ENCODE measurements around the gene DDX25.

Gene DDX25

DNA sequence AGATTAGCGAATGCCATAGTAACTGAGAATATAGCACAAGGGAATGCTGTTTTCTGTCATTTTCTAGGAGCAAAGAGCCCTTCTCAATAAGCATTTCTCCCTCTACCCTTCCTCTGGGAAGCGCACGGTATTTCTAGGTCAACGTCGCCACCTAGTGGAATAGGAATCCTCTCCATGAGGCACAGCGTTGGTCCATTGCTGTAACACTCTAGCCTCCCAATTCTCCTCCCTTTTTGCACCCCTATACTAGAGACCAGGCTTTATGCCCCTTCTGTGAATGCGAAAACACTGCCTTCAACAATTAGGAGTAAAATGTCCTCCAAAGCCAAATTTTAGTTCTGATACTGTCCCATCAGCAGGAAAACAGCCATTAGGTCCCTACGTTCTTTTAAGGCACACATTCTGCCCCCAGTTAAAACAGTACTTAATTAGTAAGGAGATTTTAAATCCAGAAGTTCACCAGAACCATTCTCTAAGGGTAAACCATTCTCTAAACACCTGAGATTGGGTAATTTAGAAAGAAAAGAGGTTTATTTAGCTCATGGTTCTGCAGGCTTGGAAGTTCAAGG is 29.7 kb upstream of the DDX25 start:
- TF ChIP-seq, protein P1, sequence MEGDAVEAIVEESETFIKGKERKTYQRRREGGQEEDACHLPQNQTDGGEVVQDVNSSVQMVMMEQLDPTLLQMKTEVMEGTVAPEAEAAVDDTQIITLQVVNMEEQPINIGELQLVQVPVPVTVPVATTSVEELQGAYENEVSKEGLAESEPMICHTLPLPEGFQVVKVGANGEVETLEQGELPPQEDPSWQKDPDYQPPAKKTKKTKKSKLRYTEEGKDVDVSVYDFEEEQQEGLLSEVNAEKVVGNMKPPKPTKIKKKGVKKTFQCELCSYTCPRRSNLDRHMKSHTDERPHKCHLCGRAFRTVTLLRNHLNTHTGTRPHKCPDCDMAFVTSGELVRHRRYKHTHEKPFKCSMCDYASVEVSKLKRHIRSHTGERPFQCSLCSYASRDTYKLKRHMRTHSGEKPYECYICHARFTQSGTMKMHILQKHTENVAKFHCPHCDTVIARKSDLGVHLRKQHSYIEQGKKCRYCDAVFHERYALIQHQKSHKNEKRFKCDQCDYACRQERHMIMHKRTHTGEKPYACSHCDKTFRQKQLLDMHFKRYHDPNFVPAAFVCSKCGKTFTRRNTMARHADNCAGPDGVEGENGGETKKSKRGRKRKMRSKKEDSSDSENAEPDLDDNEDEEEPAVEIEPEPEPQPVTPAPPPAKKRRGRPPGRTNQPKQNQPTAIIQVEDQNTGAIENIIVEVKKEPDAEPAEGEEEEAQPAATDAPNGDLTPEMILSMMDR (conservative IDR thresholded peaks at IDR 0.05), result peak; percentile 92
- no peak for TF ChIP-seq ZFX (IDR thresholded peaks at IDR 0.05)
- H3K27ac ChIP-seq, result peak overlapping the region; percentile 66

DNA sequence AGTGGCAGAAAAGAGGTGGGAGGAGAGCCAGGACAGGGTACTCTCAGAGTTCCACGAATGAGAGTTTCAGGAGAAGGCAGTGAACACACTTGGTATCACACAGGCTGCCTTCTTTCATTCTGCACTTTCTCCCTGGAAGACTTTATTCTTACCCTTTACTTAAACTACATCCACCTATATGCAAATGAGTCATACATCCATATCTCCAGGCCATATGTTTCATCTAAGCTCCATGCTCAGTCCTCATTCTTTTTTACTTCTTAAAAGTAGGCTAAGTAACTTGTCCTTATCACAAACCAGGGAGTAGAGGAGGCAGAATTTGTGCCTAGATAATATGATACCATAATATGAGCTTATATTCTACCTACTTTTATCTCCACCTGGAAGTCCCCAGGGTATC is 23.0 kb upstream of the DDX25 start:
- TF ChIP-seq, protein P1 (conservative IDR thresholded peaks at IDR 0.05), result no peak
- H3K27ac ChIP-seq, result no peak overlapping the region

DNA sequence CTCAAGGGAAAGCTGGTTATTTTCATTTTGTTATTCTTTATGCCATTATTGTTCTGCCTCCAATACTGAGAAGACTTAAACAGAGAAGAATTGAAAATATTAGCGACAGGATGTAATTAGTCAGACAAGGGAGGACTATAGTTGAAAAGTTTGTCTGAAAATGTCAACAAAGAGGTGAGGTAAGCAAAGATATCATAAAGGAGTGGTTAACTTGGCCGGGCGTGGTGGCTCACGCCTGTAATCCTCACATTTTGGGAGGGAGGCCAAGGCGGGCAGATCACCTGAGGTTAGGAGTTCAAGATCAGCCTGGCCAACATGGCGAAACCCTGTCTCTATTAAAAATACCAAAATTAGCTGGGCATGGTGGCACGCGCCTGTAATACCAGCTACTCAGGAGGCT is 20.9 kb upstream of the DDX25 start:
- TF ChIP-seq, protein P1 (conservative IDR thresholded peaks at IDR 0.05), result no peak
- no peak for TF ChIP-seq ZFX (IDR thresholded peaks at IDR 0.05)
- no peak overlapping the region for H3K27ac ChIP-seq

DNA sequence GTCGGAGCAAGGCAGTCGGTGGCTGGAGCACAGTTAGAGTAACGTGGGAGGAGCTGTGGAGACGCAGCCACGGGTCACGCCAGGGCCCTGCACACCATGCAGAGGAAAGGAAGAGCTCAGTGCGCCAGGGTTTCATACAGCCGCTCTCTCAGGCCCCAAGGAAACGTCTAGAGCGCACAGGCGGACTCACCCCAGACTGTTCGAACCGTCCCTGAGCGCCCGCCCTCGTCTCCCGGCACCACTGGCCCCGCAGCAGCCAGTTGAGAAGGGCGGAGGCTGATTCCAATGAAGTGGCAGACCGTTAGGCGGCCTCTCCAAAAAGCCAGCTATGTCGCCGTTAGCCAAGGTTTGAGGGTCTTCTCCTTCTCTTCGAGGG is 17.3 kb upstream of the DDX25 start:
- H3K27ac ChIP-seq, result peak overlapping the region; percentile 88
- no peak for TF ChIP-seq ZFX (IDR thresholded peaks at IDR 0.05)
- TF ChIP-seq, protein P1 (conservative IDR thresholded peaks at IDR 0.05), result no peak

DNA sequence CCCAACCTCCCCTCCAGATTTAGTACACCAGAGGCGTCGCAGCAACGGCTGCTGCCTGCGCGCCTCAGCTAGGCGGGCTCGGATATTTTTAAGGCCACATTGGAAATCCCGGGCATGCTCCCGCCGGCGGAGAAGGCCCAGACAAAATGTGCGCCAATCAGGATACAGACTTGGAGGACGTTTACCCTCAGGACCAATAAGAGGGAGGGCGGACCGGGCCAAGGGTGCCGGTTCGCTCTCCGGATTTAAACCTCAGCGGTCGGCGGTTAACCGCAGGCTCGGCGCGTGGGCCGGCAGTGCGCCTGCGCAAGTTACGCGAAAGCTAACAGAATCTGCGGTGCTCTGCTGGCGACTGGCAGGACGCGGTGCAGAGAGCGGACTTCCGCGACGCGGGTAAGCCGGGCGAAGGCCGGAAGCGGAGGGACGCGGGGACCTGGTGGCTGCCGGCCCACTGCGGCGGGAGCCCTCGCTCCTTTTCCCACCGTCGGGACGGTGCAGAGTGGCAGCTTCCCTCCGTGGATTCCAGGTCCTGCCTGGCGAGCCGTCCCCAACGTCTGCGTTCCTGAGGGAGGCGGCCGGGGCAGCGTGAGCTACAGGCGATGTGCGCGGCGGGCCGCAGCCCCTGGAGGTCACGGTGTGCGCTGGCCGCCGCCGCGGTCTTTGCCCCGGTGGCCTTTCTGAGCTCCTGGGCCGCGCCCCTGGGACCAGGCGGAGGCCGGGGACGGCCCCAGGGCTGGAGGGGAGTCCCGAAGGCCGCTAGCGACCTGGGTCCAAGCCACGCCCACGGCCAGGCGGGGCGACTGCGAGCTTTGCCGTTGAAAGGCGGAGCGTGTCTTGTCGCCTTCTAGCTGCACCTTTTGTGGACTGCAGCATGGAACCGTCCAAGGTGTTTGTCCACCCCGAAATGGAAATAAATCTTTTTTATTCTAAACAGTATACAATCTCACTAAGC is 16.7 kb upstream of the DDX25 start, which contains the start of gene HYLS1:
Gene HYLS1, plus strand, starts transcription at position 296 of the 952 bp plus-strand sequence. CDS start 11,701 bp downstream, outside the sequence.
- TF ChIP-seq, protein P1 (conservative IDR thresholded peaks at IDR 0.05), result peak; percentile 35
- TF ChIP-seq ZFX (IDR thresholded peaks at IDR 0.05), result peak; percentile 87

DNA sequence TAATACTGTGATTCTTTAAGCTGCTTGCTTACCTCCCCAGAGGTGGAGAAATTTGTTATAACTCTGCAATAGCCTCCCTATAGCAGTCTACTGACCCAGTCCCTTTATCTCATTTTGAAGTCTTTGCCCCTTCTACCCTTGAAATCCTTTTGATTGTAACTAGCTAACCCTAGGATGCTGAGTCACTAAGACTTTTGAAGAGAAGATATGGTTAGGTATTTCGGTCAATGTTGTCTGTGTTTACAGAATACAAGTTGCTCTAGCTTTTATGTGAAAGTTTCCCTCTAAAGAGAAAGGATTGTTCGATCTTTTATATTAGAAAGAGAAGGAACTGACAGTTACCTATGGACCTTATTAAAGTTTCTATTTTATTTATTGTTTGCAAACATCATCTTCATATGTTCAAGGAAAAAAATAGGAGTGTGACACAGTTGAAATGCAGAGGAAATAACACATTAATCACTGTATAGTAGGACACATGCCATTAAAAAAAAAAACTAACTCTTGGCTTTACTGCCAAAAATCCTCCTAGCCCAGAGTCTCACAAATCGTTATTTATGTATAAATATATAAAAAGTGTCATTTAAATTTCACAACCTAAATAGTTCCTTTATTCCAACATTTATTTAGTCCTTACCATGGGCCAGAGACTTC is 13.7 kb upstream of the DDX25 start:
- TF ChIP-seq, protein P1 (conservative IDR thresholded peaks at IDR 0.05), result no peak
- no peak for TF ChIP-seq ZFX (IDR thresholded peaks at IDR 0.05)
- no peak overlapping the region for H3K27ac ChIP-seq

More for the DNA sequence above, 16.7 kb upstream of the DDX25 start, which contains the start of gene HYLS1:
- peak within 1 kb of the TSS; percentile 88 for H3K27ac ChIP-seq
